Head of caudate nucleus (tissue), 42 donors: Measurements from ENCODE around the gene CHST2.
"Not testable (repeated sequence)": the region's sequence is repeated elsewhere in the genome, so short reads cannot be mapped to it uniquely, and the experiment has no call there.

Source experiments
- DNase-seq, 42 donors: peaks; one replicate each; pipeline versions ENCODE4 v3.0.0 to v3.0.0-alpha.2; 2020 to 2021; ENCODE audit warnings: mixed read lengths in 7 of 42
- intact Hi-C: fragments of 100-400 bp; cut with DNase I; formaldehyde crosslinking; loops from one replicate; pipeline ENCODE4 v1.15.0; 2022

CHST2 gene, protein sequence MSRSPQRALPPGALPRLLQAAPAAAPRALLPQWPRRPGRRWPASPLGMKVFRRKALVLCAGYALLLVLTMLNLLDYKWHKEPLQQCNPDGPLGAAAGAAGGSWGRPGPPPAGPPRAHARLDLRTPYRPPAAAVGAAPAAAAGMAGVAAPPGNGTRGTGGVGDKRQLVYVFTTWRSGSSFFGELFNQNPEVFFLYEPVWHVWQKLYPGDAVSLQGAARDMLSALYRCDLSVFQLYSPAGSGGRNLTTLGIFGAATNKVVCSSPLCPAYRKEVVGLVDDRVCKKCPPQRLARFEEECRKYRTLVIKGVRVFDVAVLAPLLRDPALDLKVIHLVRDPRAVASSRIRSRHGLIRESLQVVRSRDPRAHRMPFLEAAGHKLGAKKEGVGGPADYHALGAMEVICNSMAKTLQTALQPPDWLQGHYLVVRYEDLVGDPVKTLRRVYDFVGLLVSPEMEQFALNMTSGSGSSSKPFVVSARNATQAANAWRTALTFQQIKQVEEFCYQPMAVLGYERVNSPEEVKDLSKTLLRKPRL

DNA sequence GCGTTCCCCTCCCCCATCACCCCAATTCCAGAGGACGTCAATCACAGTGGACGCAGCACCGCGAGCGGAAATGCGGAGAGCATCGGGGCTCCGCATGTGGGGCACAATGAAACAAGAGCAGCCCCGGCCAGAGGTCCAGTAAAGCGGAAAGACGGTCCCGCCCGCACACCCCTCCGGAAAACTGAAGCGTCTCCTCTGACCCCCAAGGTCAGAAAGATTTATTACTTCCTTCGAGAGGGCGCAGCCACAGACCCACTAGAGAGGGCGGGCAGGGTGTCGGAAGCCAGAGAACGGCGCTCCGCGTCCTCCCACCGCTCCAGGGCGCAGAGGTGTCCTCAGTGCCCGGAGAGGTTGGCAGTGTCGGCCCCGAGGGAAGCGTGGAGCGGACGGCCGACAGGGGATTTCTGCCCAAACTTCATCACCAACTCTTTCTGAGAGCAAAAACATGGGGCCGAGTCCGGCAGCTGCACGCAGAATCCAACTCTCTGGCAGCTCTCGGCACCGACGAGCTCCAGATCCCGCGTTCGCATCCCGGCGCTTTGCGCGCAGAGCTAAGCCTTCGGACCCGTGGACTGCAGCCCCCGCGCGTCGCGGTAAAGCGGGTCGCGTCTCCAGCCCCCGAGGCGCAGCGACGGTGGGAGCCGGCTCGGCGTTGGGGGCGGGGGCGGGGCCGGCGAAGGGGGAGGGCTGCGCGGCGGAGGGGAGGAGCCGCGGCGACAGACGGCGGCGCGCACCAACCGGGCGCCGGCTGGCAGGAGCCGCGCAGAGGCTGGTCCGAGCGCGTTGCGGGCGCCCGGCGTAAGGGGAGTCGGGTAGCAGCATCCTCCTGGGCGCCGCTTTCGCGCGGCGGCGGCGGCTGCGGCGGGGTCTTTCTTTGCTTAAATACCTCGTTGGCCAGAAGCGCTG is at the start of gene CHST2:
Gene CHST2, plus strand, starts transcription at position 763 of the 906 bp plus-strand sequence. CDS start 1,046 bp downstream, outside the sequence.
- peak in 41 of 42 donors; percentile 21 to 90 (median 76) for DNase-seq
- intact Hi-C loops = no loop called here

DNA sequence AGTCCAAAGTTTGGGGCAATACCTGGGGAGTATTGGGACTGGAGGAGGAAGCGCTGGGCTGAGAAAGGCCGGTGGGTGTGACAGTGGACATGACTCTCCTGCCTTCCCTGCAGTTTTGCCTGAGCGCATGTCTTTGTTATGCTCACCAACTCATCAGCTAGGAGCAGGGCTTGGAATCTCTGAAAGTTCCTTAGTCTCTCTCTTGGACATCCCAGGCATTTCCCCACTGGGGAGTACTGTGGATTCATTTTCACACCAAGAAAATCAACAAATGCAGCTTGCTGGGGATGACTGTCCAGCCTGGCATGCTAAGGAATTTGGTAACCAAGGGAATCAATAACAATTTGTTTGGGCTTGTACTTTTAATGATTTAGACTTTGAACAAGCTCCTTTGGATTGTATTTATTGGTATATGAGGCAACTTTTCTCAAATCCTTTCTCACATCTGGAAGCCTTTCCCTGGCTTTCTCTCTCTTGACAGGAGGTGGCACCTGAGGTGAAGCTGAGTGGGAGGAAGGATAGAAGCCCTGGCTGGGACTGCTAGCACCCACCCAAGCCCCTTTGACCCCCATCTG is 48.5 kb upstream of the CHST2 start:
- no peak for DNase-seq
- intact Hi-C loops = no loop called here

DNA sequence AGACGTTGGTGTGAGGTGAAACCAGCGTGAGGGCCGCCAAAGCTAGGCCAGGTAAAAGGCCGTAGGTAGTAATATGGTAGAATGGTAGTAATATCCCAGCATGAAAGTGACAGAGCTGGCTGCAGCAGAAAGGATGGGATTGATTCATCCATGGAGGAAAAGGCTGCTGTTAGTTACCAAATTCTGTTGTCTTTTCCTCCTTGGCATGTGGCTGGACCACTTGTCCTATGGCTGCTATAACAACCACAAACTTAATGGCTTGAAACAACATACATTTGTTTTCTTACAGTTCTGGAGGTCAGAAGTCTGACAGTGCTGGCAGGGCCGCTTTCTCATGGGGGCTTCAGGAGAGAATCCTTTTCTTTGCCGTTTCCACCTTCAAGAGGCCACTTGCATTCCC is 47.8 kb upstream of the CHST2 start:
- no peak for DNase-seq
- intact Hi-C loops = no loop called here

DNA sequence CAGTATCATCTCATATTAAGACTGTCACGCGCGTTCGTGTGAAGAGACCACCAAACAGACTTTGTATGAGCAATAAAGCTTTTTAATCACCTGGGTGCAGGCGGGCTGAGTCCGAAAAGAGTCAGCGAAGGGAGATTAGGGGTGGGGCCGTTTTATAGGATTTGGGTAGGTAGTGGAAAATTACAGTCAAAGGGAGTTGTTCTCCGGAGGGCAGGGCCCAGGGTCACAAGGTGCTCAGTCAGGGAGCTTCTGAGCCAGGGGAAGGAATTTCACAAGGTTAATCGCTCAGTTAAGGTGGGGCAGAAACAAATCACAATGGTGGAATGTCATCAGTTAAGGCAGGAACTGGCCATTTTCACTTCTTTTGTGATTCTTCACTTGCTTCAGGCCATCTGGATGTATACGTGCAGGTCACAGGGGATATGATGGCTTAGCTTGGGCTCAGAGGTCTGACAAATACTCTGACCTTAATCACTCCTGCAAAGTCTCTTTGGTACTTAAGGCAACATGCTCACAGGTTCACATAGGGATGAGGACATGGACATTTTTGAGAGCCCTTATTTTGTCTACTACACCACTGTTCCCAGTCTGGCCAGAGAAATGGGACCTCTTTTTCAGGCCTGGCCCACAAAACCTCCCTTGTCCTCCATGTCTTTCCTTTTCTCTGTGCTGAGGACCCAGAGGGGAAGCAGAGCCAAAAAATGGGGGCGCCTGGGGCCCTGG is 47.1 kb upstream of the CHST2 start:
- DNase-seq, intact Hi-C loops: not testable (repeated sequence)

DNA sequence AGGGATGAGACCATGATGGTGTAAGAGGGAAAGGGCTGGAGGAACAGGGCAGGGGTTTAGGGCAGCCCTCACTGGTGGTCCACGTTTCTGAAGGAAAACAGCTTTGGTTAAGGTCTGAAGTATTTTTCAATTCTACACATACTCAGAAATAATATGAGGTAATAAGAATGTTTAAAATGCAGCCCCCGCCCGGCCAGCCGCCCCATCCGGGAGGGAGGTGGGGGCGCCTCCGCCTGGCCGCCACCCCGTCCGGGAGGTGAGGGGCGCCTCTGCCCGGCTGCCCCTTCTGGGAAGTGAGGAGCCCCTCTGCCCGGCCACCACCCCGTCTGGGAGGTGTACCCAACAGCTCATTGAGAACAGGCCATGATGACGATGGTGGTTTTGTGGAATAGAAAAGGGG is 46.0 kb upstream of the CHST2 start:
- DNase-seq, intact Hi-C loops: not testable (repeated sequence)

DNA sequence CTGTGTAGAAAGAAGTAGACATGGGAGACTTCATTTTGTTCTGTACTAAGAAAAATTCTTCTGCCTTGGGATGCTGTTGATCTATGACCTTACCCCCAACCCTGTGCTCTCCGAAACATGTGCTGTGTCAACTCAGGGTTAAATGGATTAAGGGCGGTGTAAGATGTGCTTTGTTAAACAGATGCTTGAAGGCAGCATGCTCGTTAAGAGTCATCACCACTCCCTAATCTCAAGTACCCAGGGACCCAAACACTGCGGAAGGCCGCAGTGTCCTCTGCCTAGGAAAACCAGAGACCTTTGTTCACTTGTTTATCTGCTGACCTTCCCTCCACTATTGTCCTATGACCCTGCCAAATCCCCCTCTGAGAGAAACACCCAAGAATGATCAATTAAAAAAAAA is 45.6 kb upstream of the CHST2 start:
- DNase-seq, intact Hi-C loops: not testable (repeated sequence)

DNA sequence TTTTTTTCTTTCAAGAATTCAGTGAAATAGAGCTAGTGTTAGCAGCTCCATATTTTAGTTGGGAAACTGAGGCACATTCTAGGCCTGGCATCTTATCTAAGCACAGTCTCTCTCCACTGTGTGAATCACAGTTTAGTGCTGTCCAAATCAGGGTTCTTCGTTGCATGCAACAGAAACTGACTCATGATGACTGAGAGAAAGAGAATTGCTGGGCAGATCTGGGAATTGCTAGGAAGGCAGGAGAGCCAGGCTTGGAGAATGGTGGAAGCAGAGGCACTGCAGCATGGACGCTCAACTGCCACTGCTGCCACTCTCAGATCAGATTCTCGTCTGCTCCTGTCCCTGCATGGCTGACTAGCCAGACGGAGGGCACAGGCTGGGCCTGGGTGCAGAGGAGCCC is 40.7 kb upstream of the CHST2 start:
- no peak for DNase-seq

DNA sequence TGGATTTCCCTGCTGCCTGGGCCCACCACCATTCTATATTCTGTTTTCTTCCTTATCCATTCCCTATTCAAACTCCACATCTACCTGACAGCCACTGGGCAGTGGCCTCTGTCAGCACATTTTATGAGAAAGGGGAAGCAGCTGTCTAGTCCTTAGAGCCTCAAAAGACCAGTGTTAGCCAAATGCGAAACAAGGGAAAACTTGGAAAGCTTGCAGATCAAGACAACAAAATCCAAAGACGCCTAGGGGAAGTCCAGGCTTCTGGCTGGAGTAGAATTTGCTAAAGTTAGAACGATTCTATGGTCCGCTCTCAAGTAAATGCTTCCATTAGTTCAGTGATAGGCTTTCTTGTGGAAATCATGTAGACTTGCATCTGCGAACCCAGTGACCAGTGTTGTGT is 39.4 kb upstream of the CHST2 start:
- intact Hi-C loops = no loop called here
- no peak for DNase-seq

More for the DNA sequence above, 40.7 kb upstream of the CHST2 start:
- intact Hi-C loops = no loop called here

DNA sequence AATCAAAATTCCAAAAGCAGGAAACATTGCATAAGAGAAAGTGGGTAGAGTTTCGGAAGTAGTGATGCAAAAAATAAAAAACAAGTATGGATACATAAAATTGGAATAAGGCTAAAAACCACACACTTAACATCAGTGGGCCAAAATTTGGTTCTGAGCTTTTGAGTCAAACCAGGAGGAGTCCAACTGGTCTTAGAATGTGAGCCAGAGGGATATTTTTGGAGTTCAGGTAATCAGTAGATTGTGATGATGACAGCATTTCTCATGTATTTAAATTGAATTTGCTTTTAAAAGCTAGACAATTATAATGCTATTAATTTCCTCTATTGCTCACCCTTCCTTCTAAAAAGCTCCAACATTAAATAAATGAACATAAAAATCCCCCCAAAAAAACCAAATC is 38.2 kb upstream of the CHST2 start:
- no peak for DNase-seq
- intact Hi-C loops = no loop called here

DNA sequence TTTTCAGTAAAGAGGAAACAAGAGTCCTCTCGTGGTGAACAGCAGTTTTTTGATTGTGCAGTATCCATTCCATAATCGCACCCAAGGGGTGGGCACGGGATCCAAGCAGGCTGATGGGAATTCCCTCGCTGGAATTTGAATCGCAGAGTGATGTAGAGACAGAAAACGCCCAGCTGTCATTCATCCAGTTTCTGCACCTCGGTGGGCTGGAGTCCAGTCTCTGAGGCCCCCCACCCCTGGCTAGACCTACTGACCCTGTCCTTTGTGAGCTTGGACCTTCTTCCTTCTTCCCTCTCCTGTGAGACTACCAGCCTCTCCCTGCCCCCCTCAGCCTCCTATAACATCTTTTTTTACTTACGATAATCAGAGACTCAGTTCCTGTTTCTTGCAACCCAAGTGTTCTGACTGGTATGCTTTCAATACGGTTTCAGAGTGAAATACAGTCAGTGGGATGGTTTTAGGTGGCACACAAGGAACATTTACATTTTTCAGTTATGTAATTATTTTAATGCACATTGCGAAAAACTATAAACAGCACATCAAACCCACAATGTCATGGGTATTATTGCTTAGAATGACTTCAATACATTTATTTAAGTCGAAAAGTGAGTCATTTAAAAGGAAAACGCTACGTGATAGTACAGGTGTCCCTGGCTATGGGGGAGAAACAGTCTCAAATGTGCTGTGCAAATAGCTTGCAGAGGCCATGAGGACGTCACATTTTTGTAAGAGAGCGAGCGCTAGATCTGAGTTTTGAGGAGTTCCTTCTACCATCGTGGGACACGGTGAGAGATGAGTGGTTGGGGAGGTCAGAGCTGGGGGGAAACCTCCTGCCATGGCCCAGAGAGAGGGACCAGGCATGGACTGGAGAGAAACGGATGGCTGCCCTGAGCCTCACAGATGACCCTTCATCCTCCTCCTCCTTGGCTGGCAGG is 37.5 kb upstream of the CHST2 start:
- DNase-seq = peak in 13 of 42 donors; percentile 5 to 55 (median 21)
- intact Hi-C loops = no loop called here

DNA sequence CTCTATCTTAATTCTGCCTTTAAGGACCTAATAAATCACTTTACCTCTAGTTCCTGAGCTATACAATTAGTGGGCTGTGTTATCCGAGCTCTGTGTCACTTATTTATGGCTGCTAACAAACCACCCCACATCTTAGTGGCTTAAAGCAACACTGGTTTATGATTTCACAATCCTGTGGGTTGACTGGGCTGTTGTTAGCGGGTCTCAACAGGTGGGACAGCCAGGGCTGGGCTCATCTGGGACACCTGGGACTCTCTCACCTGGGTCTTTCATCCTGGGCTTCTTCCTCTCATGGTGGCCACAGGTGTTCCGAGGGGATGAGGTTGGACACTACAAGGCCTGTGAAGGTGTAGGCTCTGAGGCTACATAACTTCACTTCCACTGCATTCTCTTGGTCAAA is 35.8 kb upstream of the CHST2 start:
- no peak for DNase-seq

DNA sequence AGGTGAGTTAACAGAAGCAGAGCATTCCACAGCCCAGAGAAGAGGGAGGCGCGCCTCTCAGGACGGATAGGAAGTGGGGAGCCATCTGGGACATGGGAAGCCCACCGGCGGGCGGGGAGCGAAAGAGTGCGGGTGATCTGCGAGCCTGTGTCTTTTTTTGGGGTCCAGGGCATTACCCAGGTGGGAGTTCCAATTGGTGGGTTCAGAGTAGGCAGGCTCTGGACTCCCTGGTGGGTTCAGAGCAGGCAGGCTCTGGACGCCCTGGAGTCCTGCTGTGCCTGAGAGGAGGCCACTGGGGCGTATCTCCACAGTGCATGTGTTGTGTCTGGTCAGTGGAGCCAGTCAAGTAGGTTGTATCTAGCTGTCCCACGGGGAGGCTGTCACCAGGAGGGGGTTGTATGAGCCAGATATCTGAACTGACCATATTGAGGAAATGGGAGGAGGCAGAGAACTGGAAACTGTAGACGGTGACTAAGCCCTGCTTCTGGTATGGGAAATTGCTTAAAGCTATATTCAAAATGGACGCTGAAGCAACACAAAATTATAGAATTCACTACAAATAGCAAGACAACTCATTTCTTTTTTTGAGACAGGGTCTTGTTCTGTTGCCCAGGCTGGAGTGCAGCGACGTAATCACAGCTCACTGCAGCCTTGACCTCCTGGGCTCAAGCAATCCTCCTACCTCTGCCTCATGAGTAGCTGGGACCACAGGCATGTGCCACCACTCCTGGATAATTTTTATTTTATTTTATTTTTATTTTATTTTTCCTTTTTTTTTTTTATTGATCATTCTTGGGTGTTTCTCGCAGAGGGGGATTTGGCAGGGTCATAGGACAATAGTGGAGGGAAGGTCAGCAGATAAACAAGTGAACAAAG is 34.5 kb upstream of the CHST2 start:
- peak in 1 of 42 donors; percentile 29 for DNase-seq
- intact Hi-C loops = no loop called here

More for the DNA sequence above, 35.8 kb upstream of the CHST2 start:
- intact Hi-C loops = no loop called here

DNA sequence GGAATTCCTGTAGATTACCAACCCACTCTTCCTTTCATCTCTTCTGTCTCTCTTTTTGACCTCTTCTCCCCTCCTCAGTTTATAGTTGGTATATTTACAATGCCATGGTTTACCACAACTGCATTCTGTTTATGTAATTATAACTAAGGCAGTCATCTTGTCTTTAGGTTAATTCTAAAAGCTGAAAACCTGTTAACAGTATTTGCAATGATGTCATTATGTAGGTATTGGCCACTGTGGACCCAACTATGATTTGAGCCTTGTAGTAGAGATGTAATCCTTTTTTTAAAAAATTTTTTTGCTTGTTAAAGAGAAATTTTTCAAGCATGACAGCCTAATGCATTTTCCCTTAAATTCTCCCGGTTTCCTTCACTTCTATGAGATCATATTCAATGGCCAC is 30.7 kb upstream of the CHST2 start:
- DNase-seq = no peak
- intact Hi-C loops = no loop called here

DNA sequence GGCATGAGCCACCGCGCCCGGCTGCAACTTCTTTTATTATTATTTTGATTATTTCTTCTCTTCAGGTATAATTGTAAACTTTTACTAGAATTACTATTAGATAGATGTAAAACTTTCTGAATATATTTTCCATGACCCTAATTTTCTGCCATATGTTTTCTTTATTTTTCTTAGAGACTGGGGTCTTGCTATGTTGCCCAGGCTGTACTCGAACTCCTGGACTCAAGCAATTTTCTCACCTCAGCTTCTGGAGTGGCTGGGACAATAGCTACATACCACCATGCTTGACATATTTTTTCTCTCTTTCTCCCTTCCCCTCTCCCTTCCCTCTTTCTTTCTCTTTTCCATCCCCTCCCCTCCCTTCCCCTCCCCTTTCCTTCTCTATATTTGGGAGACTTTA is 29.6 kb upstream of the CHST2 start:
- intact Hi-C loops = no loop called here

DNA sequence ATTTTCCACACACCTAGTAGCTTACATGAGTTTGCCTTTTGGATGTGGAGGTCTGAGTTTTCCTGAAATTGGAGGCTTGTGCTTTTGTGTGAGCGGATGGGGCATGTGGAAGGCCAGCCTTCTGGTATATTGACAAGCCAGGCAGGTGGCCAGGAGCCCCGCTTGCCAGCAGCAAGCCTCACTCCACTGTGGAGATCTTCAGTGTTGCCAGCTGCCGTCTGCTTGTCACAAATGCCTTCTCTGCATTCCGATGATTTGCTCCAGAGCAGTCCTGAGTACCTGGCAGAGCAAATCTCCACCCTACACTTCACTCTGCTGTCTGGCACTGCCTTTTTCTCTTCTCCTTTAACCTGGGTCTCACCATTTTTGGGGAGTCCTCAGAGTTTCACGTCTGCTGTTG is 29.1 kb upstream of the CHST2 start:
- intact Hi-C loops = no loop called here
- DNase-seq = peak in 28 of 42 donors; percentile 7 to 56 (median 24)

More for the DNA sequence above, 29.6 kb upstream of the CHST2 start:
- DNase-seq = no peak

DNA sequence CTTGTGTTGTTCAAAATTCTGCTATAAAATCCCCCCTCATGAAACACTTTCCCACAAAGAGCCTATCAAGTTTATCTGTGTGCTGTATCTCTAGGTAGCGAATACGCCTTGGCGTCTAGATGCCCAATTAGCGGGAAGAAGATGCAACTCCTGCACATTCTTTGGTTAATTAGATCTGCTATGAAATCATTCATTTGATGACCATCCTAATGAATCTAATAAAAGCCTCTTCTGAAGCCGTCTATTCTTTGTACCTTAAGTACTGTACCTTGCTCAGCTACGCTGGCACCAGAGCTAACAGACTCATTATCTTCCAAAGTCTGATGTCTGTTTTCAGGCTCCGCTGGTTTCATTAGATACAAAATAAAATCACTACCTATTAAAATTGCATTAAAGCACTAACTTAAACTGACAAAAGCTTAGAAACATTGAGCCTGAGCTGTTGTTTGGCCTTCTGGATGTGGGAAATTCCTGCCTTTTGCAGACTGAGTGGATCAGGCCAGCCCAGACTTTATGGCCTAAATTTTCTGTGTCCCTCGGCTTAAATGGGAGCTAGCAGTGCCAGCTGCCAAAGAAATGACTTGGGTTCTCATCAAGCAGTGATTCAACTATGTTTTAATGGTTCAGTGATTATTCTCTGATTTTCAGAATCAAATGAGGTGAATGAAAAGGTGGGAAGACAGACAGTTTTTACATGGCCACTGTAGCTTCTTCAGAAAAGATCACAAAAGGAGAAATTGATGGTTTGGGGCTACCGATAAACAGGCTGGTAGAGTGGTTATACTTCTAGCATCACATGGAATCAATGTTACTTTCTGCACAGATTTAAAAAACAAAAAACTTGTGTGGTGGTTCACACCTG is 28.4 kb upstream of the CHST2 start:
- intact Hi-C loops = no loop called here
- DNase-seq = no peak
